ENCODE data around the gene RNF213. TPM values are rescaled to one million over a fixed set of nuclear protein-coding genes. Genes with fewer than 3 reads are reported as not detected.

Gene RNF213
- total RNA-seq, 1 donor from 2014 or later, result 80.5 TPM

GRCh38 chr17:80214878-80215210 lies 45.8 kb upstream of the RNF213 start:
- H3K4me3 ChIP-seq (ENCODE audit: low read depth, low read length), result no peak overlapping the region
- TF ChIP-seq CTCF (conservative IDR thresholded peaks at IDR 0.05; ENCODE audit: low read depth, low read length), result no peak
- DNase-seq (ENCODE audit: low read depth), result no peak

GRCh38 chr17:80216473-80217456 lies 43.9 kb upstream of the RNF213 start:
- no peak overlapping the region for H3K4me3 ChIP-seq (ENCODE audit: low read depth, low read length)
- DNase-seq (ENCODE audit: low read depth), result no peak
- no peak for TF ChIP-seq CTCF (conservative IDR thresholded peaks at IDR 0.05; ENCODE audit: low read depth, low read length)

- no peak for DNase-seq (ENCODE audit: low read depth)
- no peak overlapping the region for H3K4me3 ChIP-seq (ENCODE audit: low read depth, low read length)
- TF ChIP-seq CTCF (conservative IDR thresholded peaks at IDR 0.05; ENCODE audit: low read depth, low read length), result no peak
Observed at GRCh38 chr17:80217703-80218362, 42.8 kb upstream of the RNF213 start.

DNA sequence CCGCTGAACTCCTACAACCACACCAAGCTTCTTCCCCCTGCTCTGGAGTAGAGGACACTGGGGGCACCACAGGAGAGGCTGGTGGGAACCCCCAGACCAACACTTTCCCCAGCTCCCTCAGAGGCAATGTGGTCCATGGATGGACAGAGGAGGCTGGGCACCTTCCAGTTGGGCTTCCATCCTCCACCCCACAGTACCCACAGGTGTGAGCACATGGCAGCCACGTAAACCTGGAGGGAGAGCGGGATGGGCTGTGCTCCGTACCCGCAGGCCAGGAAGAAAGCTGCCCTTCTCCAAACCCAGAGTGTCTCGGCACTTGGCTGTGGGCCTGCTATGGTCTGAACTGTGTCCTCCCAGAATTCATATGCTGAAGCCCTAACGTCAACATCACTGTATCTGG lies 42.3 kb upstream of the RNF213 start:
- H3K4me3 ChIP-seq (ENCODE audit: low read depth, low read length), result no peak overlapping the region
- DNase-seq (ENCODE audit: low read depth), result no peak
- no peak for TF ChIP-seq CTCF (conservative IDR thresholded peaks at IDR 0.05; ENCODE audit: low read depth, low read length)

- DNase-seq (ENCODE audit: low read depth), result peak; percentile 33
- peak overlapping the region; percentile 71 for H3K4me3 ChIP-seq (ENCODE audit: low read depth, low read length)
- TF ChIP-seq CTCF (conservative IDR thresholded peaks at IDR 0.05; ENCODE audit: low read depth, low read length), result no peak
Observed at GRCh38 chr17:80219013-80219762, 41.5 kb upstream of the RNF213 start.

GRCh38 chr17:80219763-80220053 lies 40.9 kb upstream of the RNF213 start:
- peak overlapping the region; percentile 71 for H3K4me3 ChIP-seq (ENCODE audit: low read depth, low read length)
- DNase-seq (ENCODE audit: low read depth), result no peak
- TF ChIP-seq CTCF (conservative IDR thresholded peaks at IDR 0.05; ENCODE audit: low read depth, low read length), result no peak
